ENCODE data around the gene DPP6.
"Not testable (repeated sequence)": the region's sequence is repeated elsewhere in the genome, so short reads cannot be mapped to it uniquely, and the experiment has no call there.

The DPP6 gene

GRCh38 chr7:154148791-154149516 lies 96.8 kb downstream of the DPP6 start:
- DNase-seq (ENCODE audit: low spot score): not testable (repeated sequence)

DNA sequence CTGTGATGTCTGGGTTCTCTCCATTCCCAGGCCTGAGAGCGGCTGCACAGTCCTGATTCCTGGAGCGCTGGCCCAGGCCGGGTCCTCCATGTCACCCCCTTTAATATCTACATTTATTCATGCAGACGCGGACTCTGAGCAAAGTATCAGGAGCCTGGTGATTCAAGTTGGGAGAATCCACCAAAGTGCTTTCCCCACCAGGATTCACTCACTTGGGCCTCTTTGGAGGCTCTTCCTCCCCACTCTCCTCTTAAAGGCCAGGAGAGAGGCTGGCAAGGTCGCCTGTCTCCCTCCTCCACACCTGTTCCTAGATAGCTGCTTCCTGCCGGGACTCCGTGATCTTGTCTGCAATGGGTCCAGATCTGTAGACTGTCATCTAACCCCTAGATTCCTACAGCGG lies 98.5 kb downstream of the DPP6 start:
- DNase-seq (ENCODE audit: low spot score): not testable (repeated sequence)

GRCh38 chr7:154151306-154151705 lies 99.1 kb downstream of the DPP6 start:
- DNase-seq (ENCODE audit: low spot score): not testable (repeated sequence)

- DNase-seq (ENCODE audit: low spot score): not testable (repeated sequence)
Measured at GRCh38 chr7:154155928-154156327, 103.7 kb downstream of the DPP6 start.

DNA sequence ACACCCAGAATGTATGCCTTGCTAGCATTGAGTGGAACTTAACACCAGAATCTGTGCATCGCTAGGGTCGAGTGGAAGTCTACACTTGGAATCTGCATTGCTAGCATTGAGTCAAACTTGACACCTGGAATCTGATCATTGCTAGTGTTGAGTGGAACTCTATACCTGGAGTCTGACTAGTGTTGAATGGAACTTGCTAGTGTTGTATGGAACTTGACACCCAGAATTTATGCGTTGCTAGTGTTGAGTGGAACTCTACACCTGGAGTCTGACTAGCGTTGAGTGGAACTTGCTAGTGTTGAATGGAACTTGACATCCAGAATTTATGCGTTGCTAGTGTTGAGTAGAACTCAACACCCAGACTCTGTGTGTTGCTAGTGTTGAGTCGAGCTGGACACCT lies 110.7 kb downstream of the DPP6 start:
- DNase-seq (ENCODE audit: low spot score): not testable (repeated sequence)

DNA sequence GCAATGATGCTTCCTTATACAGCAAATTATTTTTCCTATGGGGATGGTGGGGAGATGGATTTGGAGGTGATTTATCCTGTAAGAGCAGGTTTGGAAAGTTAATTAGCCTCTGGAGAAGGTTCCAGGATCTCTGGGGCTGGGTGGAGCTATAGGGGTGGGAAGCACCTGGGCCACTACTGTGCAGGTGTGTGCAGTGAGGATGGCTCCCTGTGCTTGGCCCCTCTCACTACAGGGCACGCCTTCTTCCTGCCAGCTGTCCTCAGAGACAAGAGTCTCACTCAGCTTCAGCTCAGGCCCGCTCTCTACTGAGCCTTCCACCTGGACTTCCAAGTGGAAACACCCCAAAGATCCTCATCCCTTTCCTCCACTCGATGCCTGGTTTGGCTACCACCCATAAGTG lies 111.4 kb downstream of the DPP6 start:
- not testable (repeated sequence) for DNase-seq (ENCODE audit: low spot score)

GRCh38 chr7:154167051-154167450 lies 114.9 kb downstream of the DPP6 start:
- no peak for DNase-seq (ENCODE audit: low spot score)

GRCh38 chr7:154167807-154168206 lies 115.6 kb downstream of the DPP6 start:
- no peak for DNase-seq (ENCODE audit: low spot score)

DNA sequence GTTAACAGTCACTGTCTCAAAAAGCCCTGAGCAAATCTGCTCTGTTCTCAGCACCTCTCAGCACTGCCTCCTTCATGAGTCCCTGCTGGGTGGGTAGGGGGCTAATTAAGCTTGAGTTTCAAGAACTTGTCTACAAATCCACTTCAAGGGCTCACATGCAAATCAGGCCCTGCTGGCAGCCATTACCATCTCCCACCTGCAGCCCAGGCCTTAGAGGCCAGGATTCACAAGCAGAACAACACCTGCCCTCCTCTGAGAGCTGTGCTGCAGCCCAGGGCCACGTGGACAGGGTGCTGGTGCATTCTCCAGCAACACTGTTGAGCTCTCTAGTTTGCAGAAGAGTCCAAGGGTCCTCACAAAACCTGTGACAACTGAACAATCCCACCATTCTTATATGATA lies 119.2 kb downstream of the DPP6 start:
- DNase-seq (ENCODE audit: low spot score): no peak

GRCh38 chr7:154172236-154172635 lies 120.0 kb downstream of the DPP6 start:
- DNase-seq (ENCODE audit: low spot score): no peak

- DNase-seq (ENCODE audit: low spot score): no peak
Measured at GRCh38 chr7:154177584-154177983, 125.4 kb downstream of the DPP6 start.

DNA sequence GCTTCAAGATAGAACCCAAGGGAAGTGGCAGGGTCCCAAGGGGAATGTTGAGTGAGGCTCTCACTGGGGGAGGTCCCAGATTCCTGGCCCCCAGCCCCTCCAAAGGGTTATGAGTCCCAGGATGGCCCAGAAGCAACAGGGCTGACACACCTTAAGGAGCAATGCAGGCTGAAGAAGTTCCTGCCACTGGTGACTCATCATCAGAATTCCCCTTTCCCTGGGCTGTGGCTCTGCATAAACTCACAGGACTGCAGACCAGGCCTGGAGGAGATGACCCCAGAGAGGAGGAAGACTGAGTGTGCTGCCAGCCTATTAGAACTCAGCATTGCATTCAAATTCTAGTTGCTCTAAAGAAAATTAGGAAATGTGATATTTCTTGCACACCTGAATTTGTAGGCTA lies 126.7 kb downstream of the DPP6 start:
- no peak for DNase-seq (ENCODE audit: low spot score)

GRCh38 chr7:154183482-154183881 lies 131.3 kb downstream of the DPP6 start:
- no peak for DNase-seq (ENCODE audit: low spot score)

DNA sequence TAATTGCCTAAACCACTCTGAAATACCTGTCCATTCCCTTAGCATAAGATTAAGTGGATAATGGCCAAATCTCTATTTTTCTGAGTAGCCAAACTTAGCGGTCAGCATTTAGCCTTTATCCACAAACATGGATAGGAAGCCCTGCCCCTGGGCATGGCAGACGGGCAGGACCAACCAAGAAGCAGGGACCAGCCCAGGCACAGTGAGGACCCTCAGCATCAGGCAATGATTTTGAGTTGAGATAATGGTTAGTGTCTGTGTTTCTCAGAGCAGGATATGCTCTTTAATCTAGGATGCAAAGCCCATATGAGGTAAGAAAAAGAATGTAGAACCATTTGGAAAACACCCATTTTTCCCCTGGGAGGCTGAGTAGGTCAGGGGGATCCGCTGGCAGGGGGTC lies 131.7 kb downstream of the DPP6 start:
- DNase-seq (ENCODE audit: low spot score): no peak

DNA sequence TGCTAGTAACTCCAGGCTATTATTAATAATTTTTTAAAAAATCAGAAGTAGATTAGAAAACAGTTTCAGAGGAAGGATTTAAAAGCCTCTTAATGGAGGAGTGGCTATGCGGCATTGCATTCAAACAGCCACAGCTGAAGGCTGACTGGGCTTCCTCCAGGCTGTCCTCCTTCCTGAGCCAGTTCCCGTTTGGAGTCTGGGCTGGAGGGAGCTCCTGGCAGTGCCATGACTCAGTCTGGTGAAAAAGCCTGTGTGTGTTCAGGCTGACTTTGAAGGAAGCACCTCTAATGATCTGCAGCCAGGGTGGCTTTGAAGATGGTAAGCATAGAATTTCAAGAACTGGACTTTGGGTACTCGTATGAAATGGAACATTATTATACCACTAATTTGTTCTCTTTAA lies 134.6 kb downstream of the DPP6 start:
- no peak for DNase-seq (ENCODE audit: low spot score)

DNA sequence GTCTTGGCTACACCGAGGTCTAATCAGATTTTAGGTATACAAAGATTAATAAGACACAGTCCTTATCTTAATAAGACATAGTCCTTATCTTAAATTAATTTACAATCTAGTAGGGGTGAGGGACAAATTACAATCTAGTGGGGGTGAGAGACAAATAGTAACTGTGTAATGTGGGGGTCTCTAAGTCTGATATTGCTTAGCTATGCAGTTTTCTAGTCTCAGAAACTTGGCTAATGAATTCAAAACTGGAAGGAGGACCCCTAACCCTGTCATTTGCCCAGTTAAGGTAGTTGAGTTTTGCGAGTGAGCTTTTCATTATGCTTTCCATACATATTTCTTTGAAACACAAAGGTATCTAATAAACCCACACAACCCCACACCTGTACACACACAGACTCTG lies 136.1 kb downstream of the DPP6 start:
- DNase-seq (ENCODE audit: low spot score): no peak

- DNase-seq (ENCODE audit: low spot score): no peak
Measured at GRCh38 chr7:154195266-154195665, 143.1 kb downstream of the DPP6 start.

DNA sequence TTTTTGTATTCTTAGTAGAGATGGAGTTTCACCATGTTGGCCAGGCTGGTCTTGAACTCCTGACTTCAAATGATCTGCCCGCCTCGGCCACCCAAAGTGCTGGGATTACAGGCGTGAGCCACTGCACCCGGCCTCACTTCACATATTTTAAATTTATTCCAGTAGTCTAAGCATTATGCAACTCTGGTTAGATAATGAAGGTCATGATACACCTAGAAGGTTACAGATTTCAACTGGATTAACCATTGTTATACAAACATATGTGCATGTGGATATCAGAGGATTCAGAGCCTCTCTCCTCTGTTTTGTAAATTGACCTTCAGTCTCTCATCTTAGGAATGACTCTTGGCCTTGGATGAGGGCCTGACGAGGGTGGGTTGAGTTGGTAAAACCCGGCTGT lies 146.3 kb downstream of the DPP6 start:
- no peak for DNase-seq (ENCODE audit: low spot score)

GRCh38 chr7:154200241-154200640 lies 148.0 kb downstream of the DPP6 start:
- no peak for DNase-seq (ENCODE audit: low spot score)

DNA sequence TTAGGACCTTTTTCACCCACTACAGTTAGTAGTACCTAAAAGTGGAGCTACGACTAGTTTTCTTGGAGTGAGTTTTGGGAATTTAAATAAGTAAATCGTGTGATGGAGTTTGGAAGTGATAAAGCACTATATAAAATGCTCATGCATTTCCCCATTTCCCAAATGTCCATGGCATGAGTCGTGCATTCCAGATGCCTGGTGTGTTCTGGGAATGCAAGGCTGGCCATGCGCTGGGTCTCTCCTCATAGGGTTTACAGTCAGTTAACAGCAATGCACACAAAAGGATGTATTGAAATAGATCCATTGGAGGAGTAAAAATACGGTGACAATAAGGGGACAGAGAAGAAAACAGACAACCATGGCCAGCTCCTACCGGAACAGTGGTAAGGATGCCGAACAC lies 149.8 kb downstream of the DPP6 start:
- DNase-seq (ENCODE audit: low spot score): no peak

DNA sequence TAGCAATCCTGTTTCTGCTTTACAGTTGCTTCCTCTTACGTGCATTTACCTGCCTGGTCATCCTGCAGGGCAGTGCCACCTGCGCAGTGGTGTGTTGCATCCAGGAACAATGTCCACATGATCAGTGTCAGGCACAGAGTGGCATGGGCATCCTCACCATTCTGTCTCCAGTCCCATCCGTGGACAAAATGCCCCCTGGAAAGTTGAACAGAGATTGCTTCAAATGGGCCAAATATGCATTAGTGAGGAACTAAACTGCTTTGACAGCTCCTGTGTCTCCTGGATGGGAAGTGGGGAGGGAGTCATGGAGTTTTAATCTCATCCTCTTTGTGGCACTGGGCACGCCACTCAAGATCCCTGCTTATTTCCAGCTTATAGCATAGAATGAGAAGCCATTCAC lies 151.8 kb downstream of the DPP6 start:
- no peak for DNase-seq (ENCODE audit: low spot score)

- no peak for DNase-seq (ENCODE audit: low spot score)
Measured at GRCh38 chr7:154212861-154213260, 160.7 kb downstream of the DPP6 start.

DNA sequence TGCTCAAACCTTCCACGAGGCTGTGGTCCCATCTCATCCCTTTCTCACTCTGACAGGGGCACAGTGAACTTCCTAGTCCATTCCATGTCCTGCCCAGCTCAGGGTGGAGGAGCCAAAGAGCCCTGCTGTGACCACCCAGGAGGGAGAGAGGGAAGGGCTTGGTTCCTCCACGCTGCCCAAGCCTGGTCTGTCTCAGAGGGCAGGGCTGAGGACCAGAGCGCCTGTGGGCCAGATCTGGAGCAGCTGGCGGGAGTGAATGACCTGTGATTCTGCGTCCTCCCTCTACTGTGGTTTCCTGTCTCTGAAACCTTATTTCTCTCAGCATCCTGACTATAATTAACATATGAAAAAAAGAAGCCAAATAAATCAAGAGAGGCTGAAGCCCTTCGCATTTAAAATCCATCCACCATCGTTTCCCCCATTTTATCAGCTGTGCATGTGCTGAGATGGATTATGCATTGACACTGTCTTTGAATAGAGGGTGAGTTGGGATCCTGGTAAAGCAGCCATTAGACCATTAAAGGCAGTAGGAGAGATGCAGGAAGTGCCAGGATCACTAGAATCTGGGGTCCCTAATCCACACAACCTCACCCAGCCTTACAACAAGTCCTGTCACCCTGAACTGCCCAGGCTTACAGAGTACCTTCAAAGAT lies 165.6 kb downstream of the DPP6 start:
- no peak for DNase-seq (ENCODE audit: low spot score)

DNA sequence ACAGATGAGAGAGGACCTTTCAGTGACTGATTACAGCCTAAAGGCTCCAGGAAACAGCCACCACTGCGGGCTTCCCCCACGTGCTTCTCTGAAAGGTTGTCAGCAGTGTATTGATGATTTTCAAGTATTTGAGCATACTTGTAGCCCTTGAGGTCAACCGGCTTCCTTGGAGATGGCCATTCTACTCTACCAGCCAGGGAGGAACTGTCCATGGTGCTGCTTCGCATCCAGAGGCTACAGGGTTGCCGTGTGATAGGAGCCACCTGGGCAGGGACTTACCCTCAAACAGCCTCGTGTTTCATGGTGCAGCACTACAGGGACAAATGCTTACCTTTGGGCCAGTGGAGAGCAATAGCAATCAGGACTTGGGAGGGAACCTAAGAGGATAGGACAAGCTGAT lies 179.5 kb downstream of the DPP6 start:
- DNase-seq (ENCODE audit: low spot score): no peak

All from CD4-positive, alpha-beta T cell treated with Interleukin-15 for 4 hours (primary cell).